Measurements from ENCODE around the gene BLOC1S3. TPM values are rescaled to one million over a fixed set of nuclear protein-coding genes. Genes with fewer than 3 reads are reported as not detected.
A peak's percentile ranks its signal among the peaks of the same experiment; 100 is the strongest.

Gene BLOC1S3
- total RNA-seq, 1 donor from 2014 or later, result 3.5 TPM

- H3K27ac ChIP-seq (replicated peaks), result peak within 1 kb of the TSS; percentile 91
- peaks cover 39% of the 10 kb centered on the region for H3K4me1 ChIP-seq
- no peaks in the 10 kb centered on the region for H3K9me3 ChIP-seq (replicated peaks)
- intact Hi-C loops (cut with micrococcal nuclease), result no loop called here
- H3K27me3 ChIP-seq (ENCODE audit: low read depth), result no peaks in the 10 kb centered on the region
- peaks cover 4% of the 10 kb centered on the region for H3K36me3 ChIP-seq
- no peak for TF ChIP-seq CTCF (IDR thresholded peaks at IDR 0.05; ENCODE audit: borderline replicate concordance)
- H3K4me3 ChIP-seq, result peak within 1 kb of the TSS; percentile 87
- no peak for DNase-seq
Measured at GRCh38 chr19:45177817-45178261, 745 bp upstream of the BLOC1S3 start, which contains the start of gene TRAPPC6A. Gene TRAPPC6A (minus strand): TSS chr19:45178237. CDS start chr19:45178218, 19 bp downstream.

GRCh38 chr19:45179072-45179891, 698 bp downstream of the BLOC1S3 start:
- intact Hi-C loops (cut with micrococcal nuclease), result no loop called here
- Histone ChIP-seq H3K4me1 (peaks cover 39% of the 10 kb centered on the region), H3K9me3 (replicated peaks) (no peaks in the 10 kb centered on the region), H3K27ac (replicated peaks) (peak overlapping the region; percentile 91), H3K4me3 (peak overlapping the region; percentile 87), H3K27me3 (ENCODE audit: low read depth) (no peaks in the 10 kb centered on the region), H3K36me3 (peaks cover 4% of the 10 kb centered on the region)
- TF ChIP-seq CTCF (IDR thresholded peaks at IDR 0.05; ENCODE audit: borderline replicate concordance), result no peak
- DNase-seq, result no peak

- Histone ChIP-seq H3K9me3 (replicated peaks) (no peaks in the 10 kb centered on the region), H3K36me3 (peaks cover 4% of the 10 kb centered on the region), H3K27ac (replicated peaks) (peak overlapping the region; percentile 91), H3K27me3 (ENCODE audit: low read depth) (no peaks in the 10 kb centered on the region), H3K4me3 (peak overlapping the region; percentile 87), H3K4me1 (peaks cover 39% of the 10 kb centered on the region)
- intact Hi-C loops (cut with micrococcal nuclease), result no loop called here
- no peak for DNase-seq
- no peak for TF ChIP-seq CTCF (IDR thresholded peaks at IDR 0.05; ENCODE audit: borderline replicate concordance)
Measured at GRCh38 chr19:45179892-45180370, 1.3 kb downstream of the BLOC1S3 start.

- H3K36me3 ChIP-seq, result peaks cover 4% of the 10 kb centered on the region
- H3K9me3 ChIP-seq (replicated peaks), result no peaks in the 10 kb centered on the region
- H3K4me1 ChIP-seq, result peaks cover 39% of the 10 kb centered on the region
- no peak overlapping the region for H3K4me3 ChIP-seq
- no peak for TF ChIP-seq CTCF (IDR thresholded peaks at IDR 0.05; ENCODE audit: borderline replicate concordance)
- DNase-seq, result no peak
- H3K27ac ChIP-seq (replicated peaks), result no peak overlapping the region
- intact Hi-C loops (cut with micrococcal nuclease), result no loop called here
- H3K27me3 ChIP-seq (ENCODE audit: low read depth), result no peaks in the 10 kb centered on the region
Measured at GRCh38 chr19:45180936-45181335, 2.4 kb downstream of the BLOC1S3 start.

- intact Hi-C loops (cut with micrococcal nuclease), result no loop called here
- DNase-seq, result no peak
- H3K27me3 ChIP-seq (ENCODE audit: low read depth), result no peaks in the 10 kb centered on the region
- TF ChIP-seq CTCF (IDR thresholded peaks at IDR 0.05; ENCODE audit: borderline replicate concordance), result no peak
- peaks cover 31% of the 10 kb centered on the region for H3K4me1 ChIP-seq
- no peak overlapping the region for H3K27ac ChIP-seq (replicated peaks)
- no peak overlapping the region for H3K4me3 ChIP-seq
- peaks cover 4% of the 10 kb centered on the region for H3K36me3 ChIP-seq
- H3K9me3 ChIP-seq (replicated peaks), result no peaks in the 10 kb centered on the region
Measured at GRCh38 chr19:45182758-45183157, 4.2 kb downstream of the BLOC1S3 start.
